SU-DHL-6 (cell line): ENCODE data around the gene PGBD5.

Experiments used
- EZH2phosphoT487 ChIP-seq: fragments of 200-600 bp; sonication (generic), shearing (Covaris generic); conservative IDR thresholded peaks from 2 replicates; pipeline ENCODE4 v1.6.1; 2018; ENCODE audit warnings: mild to moderate bottlenecking, antibody characterized with exemption, low read length, moderate library complexity, mixed read lengths
- TF ChIP-seq, protein P1 (sequence below): fragments of 200-600 bp; sonication (generic); IDR thresholded peaks from one replicate; pipeline ENCODE4 v1.5.1; 2017; ENCODE audit warnings: antibody characterized with exemption, mild to moderate bottlenecking, low read length, moderate library complexity; ENCODE audit not compliant: insufficient read depth, poor library complexity, severe bottlenecking

DNA sequence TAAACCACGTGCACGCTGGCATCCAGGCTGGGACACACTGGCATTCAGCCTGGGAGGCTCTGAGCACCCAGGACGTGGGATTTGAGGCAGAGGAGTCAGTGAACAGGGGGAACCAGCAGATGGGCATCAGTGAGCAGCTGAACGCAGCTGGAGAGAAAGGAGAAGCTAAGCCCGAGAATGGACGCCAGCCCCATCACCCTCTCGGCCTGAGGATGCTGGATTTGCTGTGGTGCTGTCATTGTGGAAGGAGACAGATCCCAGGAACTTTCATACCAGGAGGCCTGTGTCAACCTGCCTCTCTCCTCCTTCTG is 132.8 kb downstream of the PGBD5 start:
- TF ChIP-seq, protein P1, sequence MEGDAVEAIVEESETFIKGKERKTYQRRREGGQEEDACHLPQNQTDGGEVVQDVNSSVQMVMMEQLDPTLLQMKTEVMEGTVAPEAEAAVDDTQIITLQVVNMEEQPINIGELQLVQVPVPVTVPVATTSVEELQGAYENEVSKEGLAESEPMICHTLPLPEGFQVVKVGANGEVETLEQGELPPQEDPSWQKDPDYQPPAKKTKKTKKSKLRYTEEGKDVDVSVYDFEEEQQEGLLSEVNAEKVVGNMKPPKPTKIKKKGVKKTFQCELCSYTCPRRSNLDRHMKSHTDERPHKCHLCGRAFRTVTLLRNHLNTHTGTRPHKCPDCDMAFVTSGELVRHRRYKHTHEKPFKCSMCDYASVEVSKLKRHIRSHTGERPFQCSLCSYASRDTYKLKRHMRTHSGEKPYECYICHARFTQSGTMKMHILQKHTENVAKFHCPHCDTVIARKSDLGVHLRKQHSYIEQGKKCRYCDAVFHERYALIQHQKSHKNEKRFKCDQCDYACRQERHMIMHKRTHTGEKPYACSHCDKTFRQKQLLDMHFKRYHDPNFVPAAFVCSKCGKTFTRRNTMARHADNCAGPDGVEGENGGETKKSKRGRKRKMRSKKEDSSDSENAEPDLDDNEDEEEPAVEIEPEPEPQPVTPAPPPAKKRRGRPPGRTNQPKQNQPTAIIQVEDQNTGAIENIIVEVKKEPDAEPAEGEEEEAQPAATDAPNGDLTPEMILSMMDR, result no peak
- no peak for TF ChIP-seq EZH2phosphoT487
